HEK293T (cell line): ENCODE measurements around the gene IPO9.

Source experiments
- CTCF ChIA-PET: fragments of 350-600 bp; formaldehyde crosslinking; extraction: SDS; loops from one replicate; lab custom pipeline; 2021; ENCODE audit warnings: antibody characterized with exemption, inconsistent platforms; lab: Yijun Ruan, JAX
- POLR2A ChIA-PET: fragments of 350-600 bp; formaldehyde crosslinking; extraction: SDS; loops from one replicate; lab custom pipeline; 2020; ENCODE audit warnings: antibody characterized with exemption, inconsistent platforms; lab: Yijun Ruan, JAX
- DNase-seq: peaks from one replicate; pipeline ENCODE4 v3.0.0; 2012; ENCODE audit warnings: mixed read lengths; ENCODE audit errors: extremely low spot score
- ARNT ChIP-seq: fragments of 450-650 bp; IDR thresholded peaks from 2 replicates; pipeline ENCODE4 v1.6.1; 2017; ENCODE audit warnings: mild to moderate bottlenecking
- BHLHE40 ChIP-seq: fragments of 450-650 bp; IDR thresholded peaks from 2 replicates; pipeline ENCODE4 v1.6.1; 2016; ENCODE audit warnings: mild to moderate bottlenecking, moderate library complexity, borderline replicate concordance
- CTBP1 ChIP-seq: fragments of 450-650 bp; IDR thresholded peaks from 2 replicates; pipeline ENCODE4 v1.6.1; 2016; ENCODE audit warnings: borderline replicate concordance
- ELF4 ChIP-seq: fragments of 450-650 bp; IDR thresholded peaks from 2 replicates; pipeline ENCODE4 v1.6.1; 2017; ENCODE audit warnings: antibody characterized with exemption
- FOXA1 ChIP-seq: fragments of 450-650 bp; IDR thresholded peaks from 2 replicates; pipeline ENCODE4 v1.6.1; 2016; ENCODE audit warnings: mild to moderate bottlenecking
- FOXK2 ChIP-seq: fragments of 450-650 bp; IDR thresholded peaks from 2 replicates; pipeline ENCODE4 v1.6.1; 2016; ENCODE audit warnings: mild to moderate bottlenecking
- FOXM1 ChIP-seq: fragments of 450-650 bp; IDR thresholded peaks from 2 replicates; pipeline ENCODE4 v1.6.1; 2017; ENCODE audit warnings: mild to moderate bottlenecking, borderline replicate concordance
- HDGF ChIP-seq: fragments of 450-650 bp; IDR thresholded peaks from 2 replicates; pipeline ENCODE4 v1.6.1; 2017; ENCODE audit warnings: antibody characterized with exemption, borderline replicate concordance
- L3MBTL2 ChIP-seq: fragments of 450-650 bp; conservative IDR thresholded peaks from 2 replicates; pipeline ENCODE4 v1.6.1; 2016; ENCODE audit warnings: mild to moderate bottlenecking
- LEF1 ChIP-seq: fragments of 450-650 bp; IDR thresholded peaks from 2 replicates; pipeline ENCODE4 v1.6.1; 2017; ENCODE audit warnings: mild to moderate bottlenecking, borderline replicate concordance
- NFRKB ChIP-seq: fragments of 450-650 bp; IDR thresholded peaks from 2 replicates; pipeline ENCODE4 v1.6.1; 2016; ENCODE audit warnings: mild to moderate bottlenecking, moderate library complexity
- PKNOX1 ChIP-seq: fragments of 450-650 bp; IDR thresholded peaks from 2 replicates; pipeline ENCODE4 v1.6.1; 2016
- SP1 ChIP-seq: fragments of 450-650 bp; IDR thresholded peaks from 2 replicates; pipeline ENCODE4 v1.6.1; 2017
- SUZ12 ChIP-seq: fragments of 450-650 bp; IDR thresholded peaks from 2 replicates; pipeline ENCODE4 v1.6.1; 2016; ENCODE audit warnings: mild to moderate bottlenecking
- TARDBP ChIP-seq: fragments of 450-650 bp; IDR thresholded peaks from 2 replicates; pipeline ENCODE4 v1.6.1; 2016
- ZNF384 ChIP-seq: fragments of 450-650 bp; IDR thresholded peaks from 2 replicates; pipeline ENCODE4 v1.6.1; 2016

The IPO9 gene

DNA sequence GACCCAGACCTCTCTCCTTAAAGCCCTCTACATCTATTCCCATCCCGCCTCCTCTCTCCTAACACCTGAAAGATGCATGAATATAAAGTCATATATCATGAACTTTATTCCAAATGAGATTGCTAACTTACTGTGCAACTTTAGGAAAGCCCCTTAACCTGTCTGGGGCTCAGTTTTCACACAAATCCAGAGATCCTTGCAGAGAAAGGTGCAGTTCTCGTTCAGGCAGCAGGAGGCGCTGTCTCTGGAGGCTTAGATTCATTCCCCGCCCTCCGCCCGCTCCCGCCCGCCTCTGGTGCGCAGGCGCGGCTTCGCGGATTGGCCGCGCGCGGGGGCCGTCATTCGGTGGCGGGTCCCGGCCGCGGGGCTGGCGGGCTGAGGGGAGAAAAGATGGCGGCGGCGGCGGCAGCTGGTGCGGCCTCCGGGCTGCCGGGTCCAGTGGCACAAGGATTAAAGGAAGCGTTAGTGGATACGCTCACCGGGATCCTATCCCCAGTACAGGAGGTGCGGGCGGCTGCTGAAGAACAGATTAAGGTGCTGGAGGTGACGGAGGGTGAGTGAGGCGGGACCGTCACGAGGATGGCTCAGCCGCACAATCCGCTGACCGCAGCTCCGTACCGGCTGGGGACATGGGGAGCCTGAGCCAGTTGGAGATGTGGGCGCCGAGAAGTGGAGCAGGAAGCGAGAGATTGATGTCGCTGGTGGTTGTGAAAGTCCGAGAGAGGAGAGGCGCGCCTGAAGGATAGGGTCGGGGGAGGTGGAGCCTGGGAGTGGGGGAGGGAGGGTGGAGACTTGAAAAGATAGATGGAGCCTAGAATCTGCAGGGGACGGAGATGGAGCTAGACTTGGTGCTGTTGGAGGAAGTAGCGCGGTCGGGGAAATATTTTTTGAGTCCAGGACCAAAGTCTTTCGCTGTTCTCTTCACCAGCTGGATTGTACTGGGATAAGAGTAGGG, at the start of gene IPO9:
IPO9 (plus strand) TSS at position 338 of the 955 bp plus-strand sequence; CDS start at position 391, 53 bp downstream.
- DNase-seq = peak; percentile 100
- POLR2A ChIA-PET = interaction anchor here (0.6 to 1.7 kb wide), 12 partner anchors 8 to 153 kb away, joined by 3 to 9 read pairs (median 3); partner anchors contain the start of gene RNPEP
- CTCF ChIA-PET = interaction anchor here (1.1 to 1.5 kb wide), 4 partner anchors 9 to 170 kb away, joined by 3 to 4 read pairs (median 4); no protein-coding TSS in a partner anchor
- TF ChIP-seq ARNT (no peak), ELF4 (peak; percentile 64), NFRKB (peak; percentile 86), PKNOX1 (peak; percentile 91)

GRCh38 chr1:201779351-201779880, 49.5 kb upstream of the IPO9 start:
- TF ChIP-seq ZNF384 (0 out of 2 replicates have a peak, but pooled peaks have one; percentile 46), TARDBP (no peak), CTBP1 (no peak), NFRKB (no peak), SUZ12 (no peak), ELF4 (no peak), ARNT (no peak), SP1 (no peak), FOXK2 (no peak)
- ChIA-PET CTCF (interaction anchor here (1.3 kb wide), 1 partner anchor 14 kb away, joined by 3 read pairs; no protein-coding TSS in a partner anchor), POLR2A (no interaction called here)
- DNase-seq = no peak

- POLR2A ChIA-PET = no interaction called here
- TF ChIP-seq ZNF384 (no peak), TARDBP (no peak), FOXA1 (no peak), BHLHE40 (no peak), SUZ12 (no peak), LEF1 (no peak), SP1 (no peak), L3MBTL2 (no peak), PKNOX1 (no peak), NFRKB (no peak), FOXM1 (no peak), FOXK2 (no peak), ELF4 (no peak), CTBP1 (no peak)
- CTCF ChIA-PET = no interaction called here
- no peak for DNase-seq
Observed at GRCh38 chr1:201780952-201781351, 48.0 kb upstream of the IPO9 start.

GRCh38 chr1:201781437-201781836, 47.5 kb upstream of the IPO9 start:
- CTCF ChIA-PET = no interaction called here
- no peak for TF ChIP-seq SUZ12
- TF ChIP-seq L3MBTL2 = no peak
- TF ChIP-seq BHLHE40 = no peak
- TF ChIP-seq FOXM1 = no peak
- no peak for TF ChIP-seq LEF1
- no peak for TF ChIP-seq ELF4
- no peak for TF ChIP-seq PKNOX1
- no peak for TF ChIP-seq HDGF
- TF ChIP-seq FOXA1 = no peak
- no peak for TF ChIP-seq FOXK2
- no peak for TF ChIP-seq CTBP1
- no peak for TF ChIP-seq SP1
- TF ChIP-seq NFRKB = no peak
- no peak for TF ChIP-seq ZNF384
- no peak for TF ChIP-seq ARNT
- no peak for TF ChIP-seq TARDBP
- DNase-seq = no peak
- POLR2A ChIA-PET = no interaction called here

DNA sequence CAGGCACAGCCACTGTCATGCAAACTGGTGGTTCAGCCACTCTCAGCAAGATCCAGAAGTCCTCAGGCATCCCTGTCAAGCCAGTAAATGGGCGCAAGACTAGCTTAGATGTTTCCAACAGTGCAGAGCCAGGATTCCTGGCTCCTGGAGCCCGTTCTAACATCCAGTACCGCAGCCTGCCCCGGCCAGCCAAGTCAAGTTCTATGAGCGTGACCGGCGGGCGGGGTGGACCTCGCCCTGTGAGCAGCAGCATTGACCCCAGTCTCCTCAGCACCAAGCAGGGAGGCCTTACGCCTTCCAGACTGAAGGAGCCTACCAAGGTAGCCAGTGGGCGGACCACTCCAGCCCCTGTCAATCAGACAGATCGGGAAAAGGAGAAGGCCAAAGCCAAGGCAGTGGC, 46.6 kb upstream of the IPO9 start:
- DNase-seq = no peak
- ChIA-PET CTCF (interaction anchor here (1.4 to 1.6 kb wide), 2 partner anchors 11 to 73 kb away, joined by 4 to 8 read pairs; no protein-coding TSS in a partner anchor), POLR2A (no interaction called here)
- no peak for TF ChIP-seq SUZ12
- TF ChIP-seq FOXA1 = no peak
- TF ChIP-seq SP1 = no peak
- TF ChIP-seq HDGF = no peak
- no peak; the same call in 1 of the 2 replicates for TF ChIP-seq PKNOX1
- no peak for TF ChIP-seq FOXM1
- no peak for TF ChIP-seq TARDBP
- TF ChIP-seq NFRKB = no peak
